GM19463 (cell line): ENCODE results near the gene AGER.
"Not testable (repeated sequence)": the region's sequence is repeated elsewhere in the genome, so short reads cannot be mapped to it uniquely, and the experiment has no call there.

ENCODE experiments used
- ATAC-seq: cut with Tn5 transposase; IDR thresholded peaks from one replicate; pipeline ENCODE4 v1.9.1; 2021; ENCODE audit warnings: mild to moderate bottlenecking, moderate library complexity; ENCODE audit not compliant: unreplicated experiment

The AGER gene

GRCh38 chr6:32184084-32184640 is at the start of gene AGER:
Gene AGER (minus strand): TSS chr6:32184253. CDS start chr6:32184222, 31 bp downstream.
- no peak for ATAC-seq

- ATAC-seq = no peak
Observed at GRCh38 chr6:32226434-32226833, 42.4 kb upstream of the AGER start.

- ATAC-seq = peak; percentile 67
Observed at GRCh38 chr6:32224696-32225095, 40.6 kb upstream of the AGER start.

GRCh38 chr6:32223258-32224235 is 39.5 kb upstream of the AGER start, which contains the start of gene NOTCH4:
Gene NOTCH4 (minus strand): TSS chr6:32224067. CDS start chr6:32223928, 139 bp downstream.
- no peak for ATAC-seq

GRCh38 chr6:32222333-32223230 is 38.5 kb upstream of the AGER start:
- no peak for ATAC-seq

GRCh38 chr6:32220021-32220420 is 36.0 kb upstream of the AGER start:
- ATAC-seq = no peak

GRCh38 chr6:32218167-32218566 is 34.1 kb upstream of the AGER start:
- no peak for ATAC-seq

GRCh38 chr6:32216998-32217397 is 32.9 kb upstream of the AGER start:
- no peak for ATAC-seq

- ATAC-seq = no peak
Observed at GRCh38 chr6:32216285-32216684, 32.2 kb upstream of the AGER start.

GRCh38 chr6:32215617-32216016 is 31.6 kb upstream of the AGER start:
- ATAC-seq = no peak

- no peak for ATAC-seq
Observed at GRCh38 chr6:32214126-32214525, 30.1 kb upstream of the AGER start.

- no peak for ATAC-seq
Observed at GRCh38 chr6:32213649-32214048, 29.6 kb upstream of the AGER start.

- ATAC-seq = no peak
Observed at GRCh38 chr6:32212076-32212760, 28.2 kb upstream of the AGER start.

GRCh38 chr6:32211432-32211831 is 27.4 kb upstream of the AGER start:
- ATAC-seq = not testable (repeated sequence)

GRCh38 chr6:32210191-32210601 is 26.1 kb upstream of the AGER start:
- ATAC-seq = no peak

- no peak for ATAC-seq
Observed at GRCh38 chr6:32208996-32209395, 24.9 kb upstream of the AGER start.

GRCh38 chr6:32204268-32204715 is 20.2 kb upstream of the AGER start:
- no peak for ATAC-seq

- no peak for ATAC-seq
Observed at GRCh38 chr6:32203426-32204267, 19.6 kb upstream of the AGER start.

- ATAC-seq = no peak
Observed at GRCh38 chr6:32202186-32202585, 18.1 kb upstream of the AGER start.
